C4-2B (cell line): ENCODE measurements around the gene VEZF1.

Source experiments
- H3K27ac ChIP-seq: fragments of 450-650 bp; 2 replicates; pipeline ENCODE4 v1.5.1; 2017
- CTCF ChIP-seq: fragments of 450-650 bp; conservative IDR thresholded peaks from 2 replicates; pipeline ENCODE4 v1.5.1; 2017; ENCODE audit warnings: mild to moderate bottlenecking
- ZFX ChIP-seq: fragments of 450-650 bp; IDR thresholded peaks from 2 replicates; pipeline ENCODE4 v1.6.1; 2017

The VEZF1 gene

GRCh38 chr17:57944908-57945307, 43.1 kb downstream of the VEZF1 start:
- no peak overlapping the region for H3K27ac ChIP-seq
- no peak for TF ChIP-seq ZFX
- no peak for TF ChIP-seq CTCF

- no peak overlapping the region for H3K27ac ChIP-seq
- TF ChIP-seq CTCF: no peak
Observed at GRCh38 chr17:57943645-57944044, 44.4 kb downstream of the VEZF1 start.

GRCh38 chr17:57943140-57943539, 44.9 kb downstream of the VEZF1 start:
- TF ChIP-seq ZFX: no peak
- no peak overlapping the region for H3K27ac ChIP-seq

GRCh38 chr17:57941384-57942370, 46.4 kb downstream of the VEZF1 start:
- TF ChIP-seq CTCF (no peak), ZFX (no peak)
- no peak overlapping the region for H3K27ac ChIP-seq

- no peak overlapping the region for H3K27ac ChIP-seq
Observed at GRCh38 chr17:57940653-57941329, 47.3 kb downstream of the VEZF1 start.

GRCh38 chr17:57940231-57940630, 47.8 kb downstream of the VEZF1 start:
- TF ChIP-seq CTCF (no peak), ZFX (no peak)
- no peak overlapping the region for H3K27ac ChIP-seq

More at GRCh38 chr17:57940653-57941329, 47.3 kb downstream of the VEZF1 start:
- no peak for TF ChIP-seq ZFX

- no peak overlapping the region for H3K27ac ChIP-seq
- TF ChIP-seq CTCF: no peak
- TF ChIP-seq ZFX: no peak
Observed at GRCh38 chr17:57939797-57940196, 48.3 kb downstream of the VEZF1 start.

GRCh38 chr17:57938061-57938502, 50.0 kb downstream of the VEZF1 start:
- no peak for TF ChIP-seq CTCF
- no peak overlapping the region for H3K27ac ChIP-seq
